ENCODE measurements around the gene RPSA. TPM values are rescaled to one million over a fixed set of nuclear protein-coding genes. Genes with fewer than 3 reads are reported as not detected.

RPSA gene
- total and polyA plus RNA-seq, 9 of the 15 experiments (the other 6 are each of a cell fraction or from before 2014, with no cell fraction given): 2,290 to 4,272 (median 2,730) TPM

DNA sequence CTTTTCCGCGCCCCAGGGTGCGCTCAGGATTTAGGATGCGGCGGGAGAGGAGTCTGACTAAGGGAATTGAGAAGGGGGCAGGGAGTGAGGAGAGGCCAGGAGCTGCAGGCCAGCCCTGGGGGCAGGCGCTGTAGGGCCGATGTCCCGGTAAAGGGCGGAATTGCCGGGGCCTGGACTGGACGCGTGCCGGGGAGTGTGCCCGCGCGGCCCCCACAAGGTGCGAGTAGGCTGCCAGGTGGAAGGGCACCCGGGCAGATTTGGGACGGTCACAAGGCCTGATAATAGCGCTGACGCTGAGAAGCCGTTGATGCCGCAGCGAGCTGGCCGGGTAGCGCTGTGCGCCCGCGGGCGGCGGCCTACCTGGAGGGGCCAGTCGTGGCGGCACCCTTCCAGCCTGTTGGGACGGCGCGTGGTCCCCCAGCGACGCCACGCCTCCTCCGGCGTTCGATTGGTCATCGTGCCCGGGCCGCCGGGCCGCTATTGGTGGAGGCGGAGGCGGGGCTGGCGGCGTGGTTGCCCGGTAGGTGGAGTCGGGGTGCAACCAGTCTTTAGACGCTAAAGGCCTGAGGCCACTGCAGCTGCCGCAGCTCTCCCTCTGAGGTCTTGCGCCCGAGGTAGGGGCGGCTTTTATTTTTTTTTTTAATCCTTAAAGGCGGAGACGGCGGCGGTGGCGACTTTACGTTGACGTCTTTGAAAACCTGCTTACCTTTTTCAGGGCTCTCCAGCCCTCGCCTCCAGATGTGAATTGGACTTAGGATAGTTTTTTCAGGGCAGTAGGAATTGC lies 22.4 kb upstream of the RPSA start (continued):
- TF ChIP-seq PML (IDR thresholded peaks at IDR 0.05; ENCODE audit: low read length) (peak; percentile 31; the same call in 1 of the 2 replicates), BCL6 (CRISPR knock-in tag; IDR thresholded peaks at IDR 0.05) (no peak), ZNF165 (CRISPR knock-in tag; IDR thresholded peaks at IDR 0.05; ENCODE audit: borderline replicate concordance) (peak; percentile 26; the same call in 1 of the 2 replicates), HNRNPH1 (optimal IDR thresholded peaks at IDR 0.05; ENCODE audit: low read depth, low read length) (no peak), ZNF586 (CRISPR knock-in tag; conservative IDR thresholded peaks at IDR 0.05) (no peak), ZFP1 (CRISPR knock-in tag; IDR thresholded peaks at IDR 0.05) (no peak), NR2C2 (CRISPR knock-in tag; IDR thresholded peaks at IDR 0.05) (no peak), NR2C2 (tag; IDR thresholded peaks at IDR 0.05) (no peak), E2F3 (CRISPR knock-in tag; IDR thresholded peaks at IDR 0.05) (peak; percentile 41; the same call in 1 of the 2 replicates), ZKSCAN3 (CRISPR knock-in tag; IDR thresholded peaks at IDR 0.05) (no peak)
- TF ChIP-seq, protein P1, sequence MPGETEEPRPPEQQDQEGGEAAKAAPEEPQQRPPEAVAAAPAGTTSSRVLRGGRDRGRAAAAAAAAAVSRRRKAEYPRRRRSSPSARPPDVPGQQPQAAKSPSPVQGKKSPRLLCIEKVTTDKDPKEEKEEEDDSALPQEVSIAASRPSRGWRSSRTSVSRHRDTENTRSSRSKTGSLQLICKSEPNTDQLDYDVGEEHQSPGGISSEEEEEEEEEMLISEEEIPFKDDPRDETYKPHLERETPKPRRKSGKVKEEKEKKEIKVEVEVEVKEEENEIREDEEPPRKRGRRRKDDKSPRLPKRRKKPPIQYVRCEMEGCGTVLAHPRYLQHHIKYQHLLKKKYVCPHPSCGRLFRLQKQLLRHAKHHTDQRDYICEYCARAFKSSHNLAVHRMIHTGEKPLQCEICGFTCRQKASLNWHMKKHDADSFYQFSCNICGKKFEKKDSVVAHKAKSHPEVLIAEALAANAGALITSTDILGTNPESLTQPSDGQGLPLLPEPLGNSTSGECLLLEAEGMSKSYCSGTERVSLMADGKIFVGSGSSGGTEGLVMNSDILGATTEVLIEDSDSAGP (CRISPR knock-in tag; IDR thresholded peaks at IDR 0.05): no peak
- TF ChIP-seq, protein P2, sequence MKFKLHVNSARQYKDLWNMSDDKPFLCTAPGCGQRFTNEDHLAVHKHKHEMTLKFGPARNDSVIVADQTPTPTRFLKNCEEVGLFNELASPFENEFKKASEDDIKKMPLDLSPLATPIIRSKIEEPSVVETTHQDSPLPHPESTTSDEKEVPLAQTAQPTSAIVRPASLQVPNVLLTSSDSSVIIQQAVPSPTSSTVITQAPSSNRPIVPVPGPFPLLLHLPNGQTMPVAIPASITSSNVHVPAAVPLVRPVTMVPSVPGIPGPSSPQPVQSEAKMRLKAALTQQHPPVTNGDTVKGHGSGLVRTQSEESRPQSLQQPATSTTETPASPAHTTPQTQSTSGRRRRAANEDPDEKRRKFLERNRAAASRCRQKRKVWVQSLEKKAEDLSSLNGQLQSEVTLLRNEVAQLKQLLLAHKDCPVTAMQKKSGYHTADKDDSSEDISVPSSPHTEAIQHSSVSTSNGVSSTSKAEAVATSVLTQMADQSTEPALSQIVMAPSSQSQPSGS (CRISPR knock-in tag; IDR thresholded peaks at IDR 0.05): no peak; the same call in 1 of the 2 replicates
- TF ChIP-seq, protein P3, sequence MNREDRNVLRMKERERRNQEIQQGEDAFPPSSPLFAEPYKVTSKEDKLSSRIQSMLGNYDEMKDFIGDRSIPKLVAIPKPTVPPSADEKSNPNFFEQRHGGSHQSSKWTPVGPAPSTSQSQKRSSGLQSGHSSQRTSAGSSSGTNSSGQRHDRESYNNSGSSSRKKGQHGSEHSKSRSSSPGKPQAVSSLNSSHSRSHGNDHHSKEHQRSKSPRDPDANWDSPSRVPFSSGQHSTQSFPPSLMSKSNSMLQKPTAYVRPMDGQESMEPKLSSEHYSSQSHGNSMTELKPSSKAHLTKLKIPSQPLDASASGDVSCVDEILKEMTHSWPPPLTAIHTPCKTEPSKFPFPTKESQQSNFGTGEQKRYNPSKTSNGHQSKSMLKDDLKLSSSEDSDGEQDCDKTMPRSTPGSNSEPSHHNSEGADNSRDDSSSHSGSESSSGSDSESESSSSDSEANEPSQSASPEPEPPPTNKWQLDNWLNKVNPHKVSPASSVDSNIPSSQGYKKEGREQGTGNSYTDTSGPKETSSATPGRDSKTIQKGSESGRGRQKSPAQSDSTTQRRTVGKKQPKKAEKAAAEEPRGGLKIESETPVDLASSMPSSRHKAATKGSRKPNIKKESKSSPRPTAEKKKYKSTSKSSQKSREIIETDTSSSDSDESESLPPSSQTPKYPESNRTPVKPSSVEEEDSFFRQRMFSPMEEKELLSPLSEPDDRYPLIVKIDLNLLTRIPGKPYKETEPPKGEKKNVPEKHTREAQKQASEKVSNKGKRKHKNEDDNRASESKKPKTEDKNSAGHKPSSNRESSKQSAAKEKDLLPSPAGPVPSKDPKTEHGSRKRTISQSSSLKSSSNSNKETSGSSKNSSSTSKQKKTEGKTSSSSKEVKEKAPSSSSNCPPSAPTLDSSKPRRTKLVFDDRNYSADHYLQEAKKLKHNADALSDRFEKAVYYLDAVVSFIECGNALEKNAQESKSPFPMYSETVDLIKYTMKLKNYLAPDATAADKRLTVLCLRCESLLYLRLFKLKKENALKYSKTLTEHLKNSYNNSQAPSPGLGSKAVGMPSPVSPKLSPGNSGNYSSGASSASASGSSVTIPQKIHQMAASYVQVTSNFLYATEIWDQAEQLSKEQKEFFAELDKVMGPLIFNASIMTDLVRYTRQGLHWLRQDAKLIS (CRISPR knock-in tag; IDR thresholded peaks at IDR 0.05): 0 out of 2 replicates have a peak, but pooled peaks have one; percentile 18
- TF ChIP-seq, protein P4, sequence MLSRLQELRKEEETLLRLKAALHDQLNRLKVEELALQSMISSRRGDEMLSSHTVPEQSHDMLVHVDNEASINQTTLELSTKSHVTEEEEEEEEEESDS (CRISPR knock-in tag; IDR thresholded peaks at IDR 0.05): no peak
